Stimulated activated CD8-positive, alpha-beta memory T cell treated with anti-CD3 and anti-CD28 coated beads, Interleukin-7, amount 100 ng/mL, for 24 hours (primary cell): ENCODE results near the gene COL4A2.
"Not testable (repeated sequence)": the region's sequence is repeated elsewhere in the genome, so short reads cannot be mapped to it uniquely, and the experiment has no call there.

Experiments
- DNase-seq: peaks from one replicate; pipeline ENCODE4 v3.0.0-alpha.2; 2020; ENCODE audit warnings: low read depth

COL4A2 gene

GRCh38 chr13:110438776-110439175 lies 131.7 kb downstream of the COL4A2 start:
- DNase-seq, result no peak

- DNase-seq, result no peak
These were observed 134.1 kb downstream of the COL4A2 start for GRCh38 chr13:110440946-110441731.

- no peak for DNase-seq
These were observed 136.0 kb downstream of the COL4A2 start for GRCh38 chr13:110442930-110443621.

- DNase-seq, result no peak
These were observed 136.6 kb downstream of the COL4A2 start for GRCh38 chr13:110443622-110444225.

GRCh38 chr13:110444226-110444653 lies 137.2 kb downstream of the COL4A2 start:
- DNase-seq, result no peak

GRCh38 chr13:110445183-110445582 lies 138.1 kb downstream of the COL4A2 start:
- DNase-seq, result no peak

- DNase-seq, result no peak
These were observed 138.9 kb downstream of the COL4A2 start for GRCh38 chr13:110445722-110446574.

- no peak for DNase-seq
These were observed 139.4 kb downstream of the COL4A2 start for GRCh38 chr13:110446575-110446890.

- DNase-seq, result no peak
These were observed 140.0 kb downstream of the COL4A2 start for GRCh38 chr13:110447058-110447511.

- no peak for DNase-seq
These were observed 140.7 kb downstream of the COL4A2 start for GRCh38 chr13:110447801-110448200.

GRCh38 chr13:110448230-110448629 lies 141.1 kb downstream of the COL4A2 start:
- DNase-seq, result no peak

GRCh38 chr13:110448677-110449076 lies 141.6 kb downstream of the COL4A2 start:
- DNase-seq, result no peak

GRCh38 chr13:110449219-110450015 lies 142.3 kb downstream of the COL4A2 start:
- DNase-seq, result no peak

- DNase-seq, result no peak
These were observed 143.2 kb downstream of the COL4A2 start for GRCh38 chr13:110450016-110450900.

- DNase-seq, result no peak
These were observed 144.1 kb downstream of the COL4A2 start for GRCh38 chr13:110450941-110451730.

- not testable (repeated sequence) for DNase-seq
These were observed 146.0 kb downstream of the COL4A2 start for GRCh38 chr13:110453091-110453490.

GRCh38 chr13:110453797-110454196 lies 146.7 kb downstream of the COL4A2 start:
- no peak for DNase-seq

GRCh38 chr13:110454227-110454859 lies 147.3 kb downstream of the COL4A2 start:
- no peak for DNase-seq

GRCh38 chr13:110454956-110455355 lies 147.9 kb downstream of the COL4A2 start:
- DNase-seq, result no peak
